ENCODE measurements around the gene TRIL.
A peak's percentile ranks its signal among the peaks of the same experiment; 100 is the strongest.

The TRIL gene

GRCh38 chr7:28957064-28957750 lies 923 bp downstream of the TRIL start:
- Histone ChIP-seq H3K9ac (ENCODE audit: low read length) (peak overlapping the region; percentile 49), H3K27ac (ENCODE audit: low read depth, low read length) (no peak overlapping the region), H3K4me1 (ENCODE audit: control insufficient read depth, insufficient read depth, low read length) (peaks cover 33% of the 10 kb centered on the region), H3K9me3 (ENCODE audit: control insufficient read depth, insufficient read depth, low read depth, low read length) (no peaks in the 10 kb centered on the region), H3K4me3 (ENCODE audit: low read depth, low read length) (peak overlapping the region; percentile 70), H3K36me3 (ENCODE audit: control insufficient read depth, insufficient read depth, low read length) (no peaks in the 10 kb centered on the region), H3K27me3 (ENCODE audit: control insufficient read depth, insufficient read depth, low read length) (peaks cover 65% of the 10 kb centered on the region)

GRCh38 chr7:28956608-28957063 lies 1.5 kb downstream of the TRIL start:
- peaks cover 28% of the 10 kb centered on the region for H3K4me1 ChIP-seq (ENCODE audit: control insufficient read depth, insufficient read depth, low read length)
- H3K4me3 ChIP-seq (ENCODE audit: low read depth, low read length): peak overlapping the region; percentile 70
- no peaks in the 10 kb centered on the region for H3K36me3 ChIP-seq (ENCODE audit: control insufficient read depth, insufficient read depth, low read length)
- H3K9ac ChIP-seq (ENCODE audit: low read length): peak overlapping the region; percentile 49
- peaks cover 61% of the 10 kb centered on the region for H3K27me3 ChIP-seq (ENCODE audit: control insufficient read depth, insufficient read depth, low read length)
- H3K27ac ChIP-seq (ENCODE audit: low read depth, low read length): no peak overlapping the region
- H3K9me3 ChIP-seq (ENCODE audit: control insufficient read depth, insufficient read depth, low read depth, low read length): no peaks in the 10 kb centered on the region

GRCh38 chr7:28955718-28956607 lies 2.2 kb downstream of the TRIL start:
- no peaks in the 10 kb centered on the region for H3K9me3 ChIP-seq (ENCODE audit: control insufficient read depth, insufficient read depth, low read depth, low read length)
- H3K27me3 ChIP-seq (ENCODE audit: control insufficient read depth, insufficient read depth, low read length): peaks cover 60% of the 10 kb centered on the region
- peak overlapping the region; percentile 70 for H3K4me3 ChIP-seq (ENCODE audit: low read depth, low read length)
- H3K36me3 ChIP-seq (ENCODE audit: control insufficient read depth, insufficient read depth, low read length): no peaks in the 10 kb centered on the region
- H3K27ac ChIP-seq (ENCODE audit: low read depth, low read length): no peak overlapping the region
- no peak overlapping the region for H3K9ac ChIP-seq (ENCODE audit: low read length)
- peaks cover 28% of the 10 kb centered on the region for H3K4me1 ChIP-seq (ENCODE audit: control insufficient read depth, insufficient read depth, low read length)

- Histone ChIP-seq H3K27ac (ENCODE audit: low read depth, low read length) (no peak overlapping the region), H3K9ac (ENCODE audit: low read length) (no peak overlapping the region), H3K4me1 (ENCODE audit: control insufficient read depth, insufficient read depth, low read length) (peaks cover 28% of the 10 kb centered on the region), H3K36me3 (ENCODE audit: control insufficient read depth, insufficient read depth, low read length) (no peaks in the 10 kb centered on the region), H3K27me3 (ENCODE audit: control insufficient read depth, insufficient read depth, low read length) (peaks cover 55% of the 10 kb centered on the region), H3K9me3 (ENCODE audit: control insufficient read depth, insufficient read depth, low read depth, low read length) (no peaks in the 10 kb centered on the region), H3K4me3 (ENCODE audit: low read depth, low read length) (no peak overlapping the region; the same call in 1 of the 2 replicates)
Observed at GRCh38 chr7:28955356-28955717, 2.8 kb downstream of the TRIL start.

GRCh38 chr7:28954946-28955345 lies 3.2 kb downstream of the TRIL start:
- no peaks in the 10 kb centered on the region for H3K36me3 ChIP-seq (ENCODE audit: control insufficient read depth, insufficient read depth, low read length)
- peaks cover 51% of the 10 kb centered on the region for H3K27me3 ChIP-seq (ENCODE audit: control insufficient read depth, insufficient read depth, low read length)
- no peak overlapping the region for H3K27ac ChIP-seq (ENCODE audit: low read depth, low read length)
- H3K4me1 ChIP-seq (ENCODE audit: control insufficient read depth, insufficient read depth, low read length): peaks cover 28% of the 10 kb centered on the region
- H3K9me3 ChIP-seq (ENCODE audit: control insufficient read depth, insufficient read depth, low read depth, low read length): no peaks in the 10 kb centered on the region
- H3K9ac ChIP-seq (ENCODE audit: low read length): no peak overlapping the region
- no peak overlapping the region; the same call in 1 of the 2 replicates for H3K4me3 ChIP-seq (ENCODE audit: low read depth, low read length)

- H3K9me3 ChIP-seq (ENCODE audit: control insufficient read depth, insufficient read depth, low read depth, low read length): no peaks in the 10 kb centered on the region
- no peaks in the 10 kb centered on the region for H3K36me3 ChIP-seq (ENCODE audit: control insufficient read depth, insufficient read depth, low read length)
- no peak overlapping the region for H3K27ac ChIP-seq (ENCODE audit: low read depth, low read length)
- H3K27me3 ChIP-seq (ENCODE audit: control insufficient read depth, insufficient read depth, low read length): peaks cover 47% of the 10 kb centered on the region
- H3K9ac ChIP-seq (ENCODE audit: low read length): no peak overlapping the region
- peaks cover 28% of the 10 kb centered on the region for H3K4me1 ChIP-seq (ENCODE audit: control insufficient read depth, insufficient read depth, low read length)
- no peak overlapping the region for H3K4me3 ChIP-seq (ENCODE audit: low read depth, low read length)
Observed at GRCh38 chr7:28954471-28954870, 3.7 kb downstream of the TRIL start.

- peaks cover 38% of the 10 kb centered on the region for H3K27me3 ChIP-seq (ENCODE audit: control insufficient read depth, insufficient read depth, low read length)
- no peak overlapping the region for H3K27ac ChIP-seq (ENCODE audit: low read depth, low read length)
- no peak overlapping the region for H3K9ac ChIP-seq (ENCODE audit: low read length)
- H3K4me3 ChIP-seq (ENCODE audit: low read depth, low read length): no peak overlapping the region
- no peaks in the 10 kb centered on the region for H3K36me3 ChIP-seq (ENCODE audit: control insufficient read depth, insufficient read depth, low read length)
- no peaks in the 10 kb centered on the region for H3K9me3 ChIP-seq (ENCODE audit: control insufficient read depth, insufficient read depth, low read depth, low read length)
- peaks cover 24% of the 10 kb centered on the region for H3K4me1 ChIP-seq (ENCODE audit: control insufficient read depth, insufficient read depth, low read length)
Observed at GRCh38 chr7:28953633-28954032, 4.5 kb downstream of the TRIL start.

GRCh38 chr7:28942168-28942567 lies 16.0 kb downstream of the TRIL start:
- no peaks in the 10 kb centered on the region for H3K4me1 ChIP-seq (ENCODE audit: control insufficient read depth, insufficient read depth, low read length)
- H3K9me3 ChIP-seq (ENCODE audit: control insufficient read depth, insufficient read depth, low read depth, low read length): no peaks in the 10 kb centered on the region
- no peak overlapping the region for H3K9ac ChIP-seq (ENCODE audit: low read length)
- H3K27me3 ChIP-seq (ENCODE audit: control insufficient read depth, insufficient read depth, low read length): no peaks in the 10 kb centered on the region
- no peak overlapping the region for H3K27ac ChIP-seq (ENCODE audit: low read depth, low read length)
- H3K36me3 ChIP-seq (ENCODE audit: control insufficient read depth, insufficient read depth, low read length): no peaks in the 10 kb centered on the region
- H3K4me3 ChIP-seq (ENCODE audit: low read depth, low read length): no peak overlapping the region

GRCh38 chr7:28941633-28942032 lies 16.5 kb downstream of the TRIL start:
- H3K4me3 ChIP-seq (ENCODE audit: low read depth, low read length): no peak overlapping the region
- no peaks in the 10 kb centered on the region for H3K36me3 ChIP-seq (ENCODE audit: control insufficient read depth, insufficient read depth, low read length)
- no peaks in the 10 kb centered on the region for H3K4me1 ChIP-seq (ENCODE audit: control insufficient read depth, insufficient read depth, low read length)
- no peaks in the 10 kb centered on the region for H3K27me3 ChIP-seq (ENCODE audit: control insufficient read depth, insufficient read depth, low read length)
- no peak overlapping the region for H3K9ac ChIP-seq (ENCODE audit: low read length)
- H3K27ac ChIP-seq (ENCODE audit: low read depth, low read length): no peak overlapping the region
- no peaks in the 10 kb centered on the region for H3K9me3 ChIP-seq (ENCODE audit: control insufficient read depth, insufficient read depth, low read depth, low read length)

GRCh38 chr7:28940741-28941384 lies 17.3 kb downstream of the TRIL start:
- Histone ChIP-seq H3K27me3 (ENCODE audit: control insufficient read depth, insufficient read depth, low read length) (no peaks in the 10 kb centered on the region), H3K27ac (ENCODE audit: low read depth, low read length) (no peak overlapping the region), H3K4me3 (ENCODE audit: low read depth, low read length) (no peak overlapping the region), H3K9ac (ENCODE audit: low read length) (no peak overlapping the region), H3K4me1 (ENCODE audit: control insufficient read depth, insufficient read depth, low read length) (no peaks in the 10 kb centered on the region), H3K9me3 (ENCODE audit: control insufficient read depth, insufficient read depth, low read depth, low read length) (no peaks in the 10 kb centered on the region), H3K36me3 (ENCODE audit: control insufficient read depth, insufficient read depth, low read length) (no peaks in the 10 kb centered on the region)
